NK-92 treated with Interleukin-12 subunit alpha and Interleukin-12 subunit beta, amount 100 ng/mL, for 24 hours (cell line): ENCODE results near the gene DEAF1.

Source experiments
- DNase-seq: peaks from one replicate; lab custom pipeline; 2025; lab: John Stamatoyannopoulos, UW

The DEAF1 gene

GRCh38 chr11:610146-610801, 84.7 kb downstream of the DEAF1 start:
- no peak for DNase-seq

- DNase-seq, result no peak
These were observed 85.6 kb downstream of the DEAF1 start for GRCh38 chr11:609341-609811.

- DNase-seq, result no peak
These were observed 86.2 kb downstream of the DEAF1 start for GRCh38 chr11:608791-609251.

GRCh38 chr11:607971-608659, 86.9 kb downstream of the DEAF1 start:
- DNase-seq, result no peak

DNA sequence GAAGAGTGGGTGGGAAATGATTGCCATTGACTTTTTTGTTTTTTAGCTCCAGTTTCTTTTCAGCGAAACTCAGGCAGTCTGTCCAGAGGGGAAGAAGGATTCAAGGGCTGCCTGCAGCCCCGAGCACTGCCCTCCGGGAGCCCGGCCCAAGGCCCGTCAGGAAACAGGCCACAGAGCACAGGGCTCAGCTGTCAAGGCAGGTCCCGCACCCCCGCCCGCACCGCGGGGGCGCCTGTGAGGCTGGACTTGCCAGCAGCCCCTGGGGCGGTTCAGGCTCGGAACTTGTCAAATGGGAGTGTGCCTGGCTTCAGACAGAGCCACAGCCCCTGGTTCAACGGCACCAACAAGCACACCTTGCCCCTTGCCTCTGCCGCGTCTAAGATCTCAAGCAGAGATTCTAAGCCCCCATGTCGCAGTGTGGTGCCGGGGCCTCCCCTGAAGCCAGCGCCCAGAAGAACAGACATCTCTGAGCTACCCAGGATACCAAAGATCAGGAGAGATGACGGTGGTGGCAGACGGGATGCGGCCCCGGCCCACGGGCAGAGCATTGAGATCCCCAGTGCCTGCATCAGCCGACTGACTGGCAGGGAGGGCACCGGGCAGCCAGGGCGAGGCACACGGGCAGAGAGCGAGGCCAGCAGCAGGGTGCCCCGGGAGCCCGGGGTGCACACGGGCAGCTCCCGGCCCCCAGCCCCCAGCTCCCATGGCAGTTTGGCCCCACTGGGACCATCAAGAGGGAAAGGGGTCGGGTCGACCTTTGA, 87.8 kb downstream of the DEAF1 start:
- no peak for DNase-seq

DNA sequence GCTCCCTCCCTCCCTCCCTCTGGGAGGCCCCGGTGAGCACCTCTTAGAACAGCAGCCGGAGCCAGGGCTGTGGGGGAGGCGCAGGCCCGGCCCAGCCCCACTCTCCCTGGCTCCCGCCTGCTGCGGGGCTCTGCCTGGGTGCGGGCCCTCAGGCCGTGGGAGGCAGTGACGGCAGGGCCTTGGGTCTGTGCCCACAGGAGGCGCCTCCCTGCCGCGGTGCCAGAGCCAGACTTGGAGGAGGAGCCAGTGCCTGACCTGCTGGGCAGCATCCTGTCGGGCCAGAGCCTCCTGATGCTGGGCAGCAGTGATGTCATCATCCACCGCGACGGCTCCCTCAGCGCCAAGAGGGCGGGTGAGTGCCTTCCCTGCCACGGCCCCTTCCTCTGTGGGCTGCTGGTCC, 88.8 kb downstream of the DEAF1 start:
- DNase-seq, result no peak

- no peak for DNase-seq
These were observed 89.5 kb downstream of the DEAF1 start for GRCh38 chr11:605286-606129.

- no peak for DNase-seq
These were observed 91.9 kb downstream of the DEAF1 start for GRCh38 chr11:603154-603553.

DNA sequence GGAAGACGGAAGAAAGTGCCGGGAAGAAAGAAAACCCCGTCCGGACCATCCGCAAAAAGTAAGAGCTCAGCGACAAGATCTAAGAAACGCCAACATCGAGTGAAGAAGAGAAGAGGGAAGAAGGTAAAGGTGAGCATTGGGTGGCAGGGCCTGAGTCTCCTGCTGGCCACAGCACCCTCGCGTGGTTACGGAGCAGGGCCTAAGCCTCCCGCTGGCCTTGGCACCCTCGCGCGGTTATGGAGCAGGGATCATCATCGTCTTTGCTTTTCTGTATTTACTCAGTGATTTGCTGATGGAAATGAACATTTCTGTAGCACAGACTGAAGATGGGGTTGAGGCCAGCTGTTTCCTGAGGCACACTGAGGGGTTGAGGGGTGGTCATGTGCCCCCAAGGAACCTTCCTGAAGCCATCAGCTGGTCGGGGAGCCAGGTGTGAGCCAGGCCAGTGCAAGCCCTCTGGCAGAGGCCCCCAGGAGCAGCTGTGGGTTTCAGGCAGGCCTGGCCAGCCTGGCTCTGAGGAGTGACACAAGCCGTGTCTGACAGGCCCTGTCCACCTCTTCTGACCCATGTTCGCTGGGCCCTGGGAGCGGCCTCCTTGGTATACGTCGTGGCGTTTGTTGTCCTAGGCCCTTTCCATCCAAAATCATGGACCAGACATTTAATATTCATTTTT, 93.3 kb downstream of the DEAF1 start:
- no peak for DNase-seq

GRCh38 chr11:598005-598680, 96.9 kb downstream of the DEAF1 start:
- no peak for DNase-seq

DNA sequence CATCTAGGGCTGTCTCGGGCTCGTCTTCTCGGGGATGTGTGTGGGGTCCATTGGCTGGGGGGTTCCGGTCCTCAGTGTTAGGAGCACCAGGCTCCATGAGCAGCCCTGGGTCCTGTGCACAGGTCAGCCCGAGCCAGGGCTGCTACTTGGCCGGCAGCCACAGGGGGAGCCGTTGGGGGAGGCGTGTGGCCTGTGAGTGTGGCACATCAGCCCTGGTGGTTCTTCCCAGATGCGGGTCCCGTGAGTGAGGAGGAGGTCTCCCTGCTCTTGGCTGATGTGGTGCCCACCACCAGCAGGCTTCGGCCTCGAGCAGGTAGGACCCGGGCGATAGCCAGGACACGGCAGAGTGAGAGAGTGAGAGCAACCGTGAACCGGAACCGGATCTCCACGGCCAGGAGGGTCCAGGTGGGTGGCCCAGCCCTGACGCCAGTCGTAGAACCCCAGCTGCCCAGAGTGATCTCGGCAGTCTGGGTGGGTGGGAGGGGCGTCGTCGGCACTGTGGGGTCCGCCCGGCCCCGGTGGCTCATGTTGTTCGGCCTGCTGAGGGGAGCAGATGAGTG, 97.8 kb downstream of the DEAF1 start:
- no peak for DNase-seq

- DNase-seq, result no peak
These were observed 98.6 kb downstream of the DEAF1 start for GRCh38 chr11:596374-596773.

- no peak for DNase-seq
These were observed 99.6 kb downstream of the DEAF1 start for GRCh38 chr11:595400-595799.
